ENCODE results near the gene C1QTNF5.

GRCh38 chr11:119314726-119315125 lies 26.0 kb downstream of the C1QTNF5 start:
- no peak for TF ChIP-seq CTCF (IDR thresholded peaks at IDR 0.05; ENCODE audit: low read depth, low read length)
- TF ChIP-seq MAX (IDR thresholded peaks at IDR 0.05; ENCODE audit: low read depth, low read length), result no peak
